Stimulated activated CD8-positive, alpha-beta memory T cell treated with anti-CD3 and anti-CD28 coated beads, Interleukin-12 subunit alpha, Interleukin-12 subunit beta, amount 100 ng/mL, for 24 hours (primary cell): Measurements from ENCODE around the gene BAIAP2L1.
"Not testable (repeated sequence)": the region's sequence is repeated elsewhere in the genome, so short reads cannot be mapped to it uniquely, and the experiment has no call there.

Source experiments
- DNase-seq: peaks from one replicate; pipeline ENCODE4 v3.0.0-alpha.2; 2020; ENCODE audit errors: extremely low read depth

Gene BAIAP2L1

DNA sequence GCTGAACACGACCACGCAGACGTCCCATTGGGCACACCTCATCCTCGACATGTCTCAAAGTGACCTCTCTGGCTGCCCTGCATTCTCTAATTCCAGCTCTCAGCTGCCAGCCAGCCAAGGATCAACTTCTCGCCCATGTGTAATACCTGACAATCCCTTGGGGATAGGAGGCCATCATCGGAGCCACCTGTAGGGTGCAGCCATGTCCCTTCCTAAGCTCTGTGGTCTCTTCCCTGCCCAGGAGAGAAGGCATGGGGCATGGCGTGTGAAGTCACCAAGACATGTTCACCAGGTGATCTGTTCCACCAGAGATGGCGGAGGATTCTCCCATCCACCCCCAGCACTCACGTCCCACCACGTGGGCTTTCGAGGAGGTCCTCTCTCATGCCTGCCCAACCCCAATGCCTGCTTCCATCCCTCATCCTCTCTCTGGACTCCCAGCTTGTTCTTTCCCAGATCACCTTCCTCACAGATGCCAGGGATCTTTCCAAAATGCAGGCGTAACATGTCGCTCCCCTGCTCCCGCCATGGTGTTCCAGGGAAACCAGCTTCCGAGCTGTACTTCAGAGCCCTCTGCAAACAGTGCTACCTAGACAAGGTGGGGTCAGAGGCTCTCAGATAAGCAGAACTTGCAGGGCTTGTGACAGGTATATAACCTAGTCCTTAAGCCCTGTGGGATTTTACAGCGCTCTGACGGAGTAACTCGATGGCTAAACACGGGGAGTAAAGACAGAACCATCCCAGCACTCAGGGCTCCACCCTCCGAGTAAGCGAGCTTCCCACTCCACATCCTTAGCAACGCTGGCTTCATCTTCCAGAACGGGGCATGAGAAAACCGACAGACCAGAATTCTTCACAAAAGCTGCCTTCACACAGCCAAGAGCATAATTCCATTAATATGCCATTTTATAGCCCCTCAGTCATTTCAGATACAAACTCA, 78.3 kb downstream of the BAIAP2L1 start:
- no peak for DNase-seq

DNA sequence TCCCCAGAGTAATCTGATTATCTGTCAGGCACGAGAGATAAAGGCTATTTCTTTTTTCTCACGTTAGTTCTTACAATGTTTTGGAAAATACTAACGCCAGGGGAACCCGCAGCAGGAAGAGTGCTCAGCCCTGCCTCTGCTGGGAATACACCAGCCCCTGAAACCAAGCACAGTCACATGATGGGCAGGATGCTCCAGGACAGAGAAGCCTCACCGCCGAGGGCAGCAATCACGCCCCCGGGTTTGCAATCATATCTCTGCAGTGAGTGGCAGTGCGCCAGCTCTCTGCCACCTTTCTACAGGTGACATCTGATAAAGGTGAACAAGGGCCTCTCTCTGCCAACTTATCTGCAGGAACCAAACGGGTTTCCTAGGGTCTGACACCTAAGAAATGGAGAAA, 79.6 kb downstream of the BAIAP2L1 start:
- no peak for DNase-seq

DNA sequence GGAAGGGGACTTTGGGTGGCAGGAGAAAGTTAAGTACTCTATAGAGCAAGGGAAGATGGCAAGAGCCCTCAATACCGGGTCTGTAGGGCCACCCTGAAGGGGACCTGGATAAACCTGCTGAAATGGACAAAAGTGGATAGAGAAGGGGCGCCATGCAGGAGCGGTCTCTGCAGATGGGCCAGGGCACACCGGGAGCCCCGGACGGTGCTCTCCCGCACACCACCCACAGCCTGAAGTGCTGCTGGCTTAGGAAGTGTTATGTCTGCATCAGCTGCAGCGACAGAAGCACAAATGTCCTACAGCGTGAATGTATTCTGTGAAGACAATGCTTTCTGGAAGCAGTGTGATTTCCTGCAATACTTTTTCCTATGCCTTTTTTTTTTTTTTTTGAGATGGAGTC, 81.7 kb downstream of the BAIAP2L1 start:
- no peak for DNase-seq

DNA sequence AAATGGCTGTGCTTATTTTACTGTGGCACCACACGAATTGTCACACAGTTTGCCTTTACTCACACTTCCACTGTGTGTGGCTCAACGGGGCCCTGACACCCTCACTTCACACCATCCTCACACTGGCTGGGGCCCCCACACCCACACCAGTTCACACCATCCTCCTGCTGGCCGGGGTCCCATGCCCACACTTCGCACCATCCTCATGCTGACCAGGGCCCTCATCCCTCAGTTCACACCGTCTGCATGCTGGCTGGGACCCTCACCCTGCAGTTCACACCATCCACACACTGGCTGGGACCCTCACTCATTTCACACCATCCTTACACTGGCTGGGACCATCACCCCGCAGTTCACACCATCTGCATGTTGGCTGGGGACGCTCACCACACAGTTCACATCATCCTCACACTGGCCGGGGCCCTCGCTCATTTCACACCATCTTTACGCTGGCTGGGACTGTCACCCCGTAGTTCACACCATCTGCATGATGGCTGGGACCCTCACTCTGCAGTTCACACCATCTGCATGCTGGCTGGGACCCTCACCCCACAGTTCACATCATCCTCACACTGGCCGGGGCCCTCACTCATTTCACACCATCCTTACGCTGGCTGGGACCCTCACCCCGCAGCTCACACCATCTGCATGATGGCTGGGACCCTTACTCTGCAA, 83.4 kb downstream of the BAIAP2L1 start:
- no peak for DNase-seq

DNA sequence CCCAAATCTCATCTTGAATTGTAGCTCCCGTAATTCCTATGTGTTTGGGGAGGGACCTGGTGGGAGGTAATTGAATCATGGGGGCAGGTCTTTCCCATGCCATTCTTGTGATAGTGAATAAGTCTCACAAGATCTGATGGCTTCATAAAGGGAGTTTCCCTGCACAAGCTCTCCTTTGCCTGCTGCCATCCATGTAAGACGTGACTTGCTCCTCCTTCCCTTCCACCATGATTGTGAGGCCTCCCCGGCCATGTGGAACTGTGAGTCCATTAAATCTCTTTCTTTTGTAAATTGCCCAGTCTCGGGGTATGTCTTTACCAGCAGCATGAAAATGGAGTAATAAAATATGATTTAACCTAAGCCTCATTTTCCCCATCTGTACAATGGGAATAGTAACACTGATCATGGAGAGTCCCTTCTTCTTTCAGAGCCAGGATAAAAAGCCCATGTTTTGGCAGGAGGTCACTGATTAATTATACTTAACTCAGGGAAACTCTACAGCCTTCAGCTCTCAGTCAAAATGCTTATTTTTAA, 84.8 kb downstream of the BAIAP2L1 start:
- not testable (repeated sequence) for DNase-seq

DNA sequence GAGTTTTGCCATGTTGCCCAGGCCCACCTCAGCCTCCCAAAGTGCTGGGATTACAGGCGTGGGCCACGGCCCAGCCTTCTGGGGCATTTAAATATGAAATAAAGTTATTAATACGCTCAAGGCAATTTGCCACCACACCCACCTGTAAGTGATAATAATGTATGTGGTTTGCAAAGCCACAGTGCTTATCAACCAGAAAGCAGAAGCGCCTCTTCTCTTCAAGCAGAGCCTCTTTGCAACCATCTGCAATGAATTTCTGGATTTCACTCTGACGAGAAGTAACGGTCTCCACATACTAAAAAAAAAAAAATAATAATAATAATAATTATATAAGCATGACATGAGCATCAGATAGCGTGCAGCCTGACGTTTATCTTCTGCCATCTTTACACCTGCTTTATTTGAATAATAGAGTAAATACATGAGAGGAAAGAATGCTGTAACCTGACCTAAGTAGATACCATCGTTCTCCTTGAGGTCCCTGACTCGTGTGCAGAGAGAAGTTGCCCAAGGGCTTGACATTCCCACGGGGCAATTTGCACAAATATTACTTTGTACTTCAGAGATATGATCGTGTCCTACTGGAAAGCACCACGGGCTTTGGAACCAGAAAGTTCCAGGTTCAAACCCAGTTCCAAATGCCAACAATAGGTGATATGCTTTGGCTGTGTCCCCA, 85.4 kb downstream of the BAIAP2L1 start:
- DNase-seq: no peak

DNA sequence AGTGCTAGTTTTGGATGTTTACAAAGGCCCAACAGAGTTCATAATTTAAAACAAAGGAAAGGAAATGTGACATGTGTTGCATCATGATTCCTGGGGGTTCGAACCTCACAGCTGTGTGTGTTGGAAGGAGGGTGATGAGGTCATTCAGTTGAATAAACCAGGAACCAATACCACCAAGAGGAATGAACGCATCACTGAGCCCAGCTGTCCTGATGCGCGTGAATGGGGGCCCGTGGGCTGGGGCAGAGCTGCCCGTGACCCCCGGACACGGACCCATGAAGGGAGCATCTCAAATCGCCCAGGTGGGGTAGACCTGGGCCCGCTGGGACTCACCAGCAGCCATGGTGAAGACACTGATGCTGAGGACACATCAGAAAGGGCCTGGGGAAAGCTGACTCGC, 86.4 kb downstream of the BAIAP2L1 start:
- DNase-seq: no peak

DNA sequence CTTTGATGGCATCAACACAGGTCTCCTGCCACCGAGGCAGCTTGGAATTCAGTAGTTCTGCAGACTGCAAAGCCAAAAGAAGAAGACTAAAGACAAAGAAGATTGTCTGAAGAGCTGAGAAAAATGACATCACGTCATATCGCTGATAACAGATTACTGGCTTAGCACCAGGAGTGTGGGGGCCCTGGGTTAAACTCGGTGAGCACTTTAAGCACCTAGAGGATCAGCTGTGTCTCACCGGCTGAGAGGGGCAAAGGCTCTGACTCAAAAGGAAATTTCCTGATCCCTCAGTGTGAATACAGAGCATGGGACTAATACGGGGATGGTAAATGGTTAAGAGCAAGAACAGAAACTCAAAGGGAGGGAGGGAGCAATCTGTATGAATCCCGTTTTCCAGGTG, 88.7 kb downstream of the BAIAP2L1 start:
- DNase-seq: no peak

DNA sequence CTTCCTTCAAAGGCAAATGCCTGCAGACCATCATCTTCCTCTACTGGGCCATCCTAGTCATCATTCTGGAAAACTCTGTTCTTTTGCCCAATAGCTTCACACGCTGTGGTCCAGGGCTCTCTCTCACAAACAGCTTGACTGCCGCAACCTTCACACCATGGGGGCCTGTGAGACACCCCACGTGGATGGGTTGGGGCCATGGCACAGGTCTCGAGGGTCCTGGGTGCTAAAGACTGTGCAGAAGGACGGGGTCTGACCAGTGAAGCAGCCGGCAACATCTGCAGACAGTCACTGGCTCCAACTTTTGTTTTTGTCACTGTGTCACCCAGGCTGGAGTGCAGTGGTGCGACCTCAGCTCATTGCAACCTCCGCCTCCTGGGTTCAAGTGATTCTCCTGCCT, 91.3 kb downstream of the BAIAP2L1 start:
- DNase-seq: no peak

DNA sequence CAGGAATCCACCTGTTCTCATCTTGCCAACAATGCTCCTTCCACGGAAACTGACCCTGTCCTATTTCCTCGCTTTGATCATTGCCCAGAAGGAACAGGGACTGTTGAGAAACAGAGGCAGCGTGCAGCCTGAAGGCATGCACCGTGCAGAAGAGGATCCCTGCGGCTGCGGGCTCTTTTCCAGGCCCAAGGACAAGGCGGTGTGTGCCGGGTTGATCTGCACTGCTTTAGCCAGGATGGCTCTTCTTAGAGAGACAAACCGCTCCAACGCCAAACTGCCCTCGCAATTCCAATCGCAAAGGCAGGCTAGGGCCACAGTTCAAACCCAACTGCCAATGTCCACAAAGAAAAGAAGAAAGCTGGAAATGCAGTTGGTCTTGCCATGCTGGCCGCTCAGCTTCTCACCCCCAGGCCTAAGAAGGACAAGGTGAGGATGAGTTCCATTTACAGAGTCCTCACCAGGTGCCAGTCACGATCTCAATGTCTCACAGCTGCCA, 92.9 kb downstream of the BAIAP2L1 start:
- DNase-seq: no peak

DNA sequence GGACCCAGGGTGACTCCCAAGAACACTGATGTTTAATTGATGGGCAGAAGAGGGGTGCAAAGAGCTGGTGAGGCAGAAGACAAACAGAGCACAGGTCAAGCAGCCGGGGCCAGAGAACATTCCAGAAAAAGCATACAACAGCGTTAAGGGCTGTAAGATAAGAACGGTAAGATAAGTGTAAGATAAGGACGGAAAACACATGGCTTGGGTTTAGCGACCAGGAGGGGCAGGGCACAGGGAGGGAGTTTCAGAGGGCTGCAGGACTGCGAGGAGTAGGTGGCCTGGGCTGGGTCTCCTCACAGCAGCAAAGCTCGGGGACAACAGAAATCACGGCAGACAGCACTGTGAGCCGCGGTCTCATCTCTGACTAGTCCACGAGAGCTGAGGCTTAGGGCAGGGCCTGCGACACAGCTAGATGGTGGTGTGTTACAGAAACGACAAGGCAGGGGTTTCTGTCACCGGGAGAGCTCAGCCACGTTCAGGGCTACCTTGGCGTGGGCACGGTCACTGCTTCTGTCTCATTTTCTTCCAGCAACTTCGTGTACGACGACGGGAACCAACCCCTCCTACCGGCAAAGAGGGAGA, 94.8 kb downstream of the BAIAP2L1 start:
- DNase-seq: no peak

DNA sequence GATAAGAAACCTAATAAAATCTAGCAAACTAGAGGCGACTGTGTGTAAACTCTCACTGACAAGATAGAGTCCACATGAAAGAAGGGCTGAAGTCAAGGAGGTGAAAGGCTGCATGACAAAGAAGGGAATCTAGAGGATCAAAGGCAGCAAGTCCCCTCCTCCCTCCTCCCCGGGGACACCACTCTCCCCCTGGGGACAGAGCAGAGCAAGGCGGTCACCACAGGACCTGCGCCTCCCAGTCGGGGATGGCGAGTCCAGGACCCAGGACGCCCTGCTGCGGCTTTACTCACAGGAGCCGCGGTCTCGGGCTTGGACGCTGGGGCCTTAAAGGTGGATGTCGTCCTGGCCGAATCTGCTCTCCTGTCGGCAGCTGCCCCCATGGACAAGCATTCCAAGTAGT, 97.0 kb downstream of the BAIAP2L1 start:
- no peak for DNase-seq

DNA sequence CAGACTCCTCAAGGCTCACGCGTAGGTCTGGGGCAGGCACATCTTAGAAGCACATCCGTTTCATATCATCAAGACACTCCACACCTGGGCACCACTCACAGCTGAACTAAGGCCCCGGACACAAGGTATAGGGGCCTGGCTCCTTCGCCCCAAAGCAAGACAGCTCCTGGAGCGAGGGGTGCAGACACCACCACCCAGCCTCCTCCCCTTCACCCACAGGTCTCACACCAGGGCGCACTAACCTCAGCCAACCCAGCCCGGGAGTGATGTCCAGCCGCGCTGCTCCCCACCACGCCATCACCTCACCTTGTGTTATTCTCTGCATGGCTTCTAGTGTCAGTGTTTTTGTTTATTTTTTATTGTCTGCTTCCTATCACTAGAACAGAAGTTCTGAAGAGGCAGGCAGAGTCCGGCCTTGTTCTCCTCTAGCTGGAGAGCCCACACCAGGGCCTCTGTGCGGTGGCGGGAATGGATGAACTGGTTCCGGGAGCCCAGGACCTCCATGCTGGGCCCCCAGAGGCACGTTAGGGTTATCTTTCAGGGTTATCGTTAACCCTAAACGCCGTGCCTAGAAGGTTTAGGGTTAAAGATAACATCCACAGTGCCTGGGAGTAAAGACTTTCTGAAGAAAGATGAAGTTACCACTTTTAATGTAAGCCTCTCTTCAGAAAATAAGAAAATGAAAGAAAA, 97.6 kb downstream of the BAIAP2L1 start:
- no peak for DNase-seq

DNA sequence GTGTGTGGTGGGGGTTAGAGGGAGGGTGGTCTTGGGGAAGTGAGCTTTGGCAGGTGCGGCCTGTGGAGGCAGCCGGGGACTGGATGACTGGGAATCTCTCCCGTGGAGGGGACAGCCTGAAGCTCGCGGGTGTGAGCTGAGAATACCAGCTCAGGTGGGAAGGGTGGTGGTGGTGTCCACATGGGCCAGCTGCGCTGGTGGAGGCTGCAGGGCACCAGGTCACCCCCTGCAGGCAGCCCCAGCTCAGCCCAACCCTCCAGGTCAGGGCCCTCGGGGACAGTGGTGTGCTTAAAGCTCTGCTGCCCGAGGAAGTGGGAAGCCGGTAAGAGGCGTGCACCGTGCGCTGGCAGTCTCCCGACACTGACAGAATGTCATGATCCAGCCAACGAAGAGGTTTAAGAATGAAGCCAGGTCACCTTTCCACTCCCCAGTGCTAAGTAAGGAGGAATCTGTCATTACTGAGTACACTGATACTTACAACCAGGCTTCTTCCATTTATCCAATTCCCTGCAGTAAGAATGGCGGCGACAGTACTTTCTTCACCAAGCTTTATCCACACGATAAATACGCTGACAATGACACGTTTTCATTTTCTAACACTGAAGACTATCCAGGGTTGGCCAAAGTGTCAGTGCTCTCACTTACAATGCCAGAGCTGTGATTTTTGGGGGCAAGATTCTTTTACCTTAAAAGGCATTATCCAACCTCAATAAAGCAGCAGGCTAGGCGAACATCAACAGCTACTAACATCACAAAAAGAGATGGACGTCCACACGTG, 99.0 kb downstream of the BAIAP2L1 start:
- DNase-seq: no peak

DNA sequence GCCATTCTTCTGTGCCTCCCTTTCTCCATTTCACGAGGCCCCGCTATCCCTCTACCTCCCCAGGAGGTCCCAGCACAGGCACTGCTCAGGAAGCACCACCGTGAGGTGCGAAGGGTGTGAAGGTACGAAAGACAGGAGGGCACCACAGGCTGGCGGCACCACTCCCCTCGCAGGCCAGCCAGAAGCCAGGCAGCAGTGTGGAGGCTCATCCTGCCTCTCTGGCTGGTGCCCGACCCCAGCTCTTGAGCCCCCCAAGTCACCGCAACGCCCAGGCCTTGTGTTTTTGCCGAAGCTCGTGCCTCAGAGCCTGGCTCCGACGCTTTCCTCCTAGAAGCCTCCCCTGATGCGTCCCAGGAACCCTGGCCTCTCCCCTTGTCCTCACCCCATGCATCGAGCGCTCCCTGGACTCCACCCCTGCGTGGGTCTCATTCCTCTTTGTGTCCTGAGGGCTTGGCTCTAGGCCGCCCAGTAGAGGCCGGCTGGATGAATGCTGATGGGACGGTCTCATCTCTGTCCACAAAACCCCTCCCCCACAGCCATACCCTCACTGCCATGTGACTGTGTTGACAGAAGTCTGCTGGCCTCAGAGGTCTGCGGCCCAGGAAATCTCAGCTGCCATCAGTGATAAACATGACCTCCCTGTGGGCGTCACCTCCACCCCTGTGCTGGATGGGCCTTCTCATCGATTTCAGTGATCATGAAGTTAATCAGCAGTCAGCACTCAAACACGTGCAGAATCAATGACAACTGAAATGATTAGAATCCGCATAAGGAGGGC, 100.1 kb downstream of the BAIAP2L1 start:
- no peak for DNase-seq

DNA sequence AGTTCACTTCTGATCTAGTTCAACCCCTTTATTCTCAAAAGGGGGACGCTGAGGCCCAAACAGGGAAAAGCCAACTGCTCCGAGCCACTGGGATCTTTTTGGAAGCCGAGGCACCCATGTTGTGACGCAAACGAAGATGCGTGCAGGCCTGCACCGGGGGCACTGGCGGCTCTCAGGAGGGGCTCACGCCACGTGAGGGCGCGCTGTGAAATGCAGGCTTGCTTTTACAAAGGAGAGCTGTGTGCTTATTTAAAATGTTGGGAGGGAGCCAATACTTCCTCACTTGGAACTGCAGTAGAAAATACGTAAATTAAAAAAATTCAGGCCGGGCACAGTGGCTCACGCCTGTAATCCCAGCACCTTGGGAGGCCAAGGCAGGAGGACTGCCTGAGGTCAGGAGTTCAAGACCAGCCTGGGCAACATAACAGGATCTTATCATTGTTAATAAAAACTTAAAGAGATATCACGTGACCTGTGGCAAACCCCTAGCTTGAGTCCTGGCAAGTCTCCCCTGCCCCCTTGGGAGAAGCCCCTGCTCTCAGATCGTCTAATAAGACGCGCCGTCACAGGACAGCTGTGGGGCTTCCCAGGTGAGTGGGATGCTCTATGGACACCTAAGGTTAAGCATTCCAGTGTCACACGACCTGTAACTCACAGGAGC, 103.1 kb downstream of the BAIAP2L1 start:
- DNase-seq: no peak

DNA sequence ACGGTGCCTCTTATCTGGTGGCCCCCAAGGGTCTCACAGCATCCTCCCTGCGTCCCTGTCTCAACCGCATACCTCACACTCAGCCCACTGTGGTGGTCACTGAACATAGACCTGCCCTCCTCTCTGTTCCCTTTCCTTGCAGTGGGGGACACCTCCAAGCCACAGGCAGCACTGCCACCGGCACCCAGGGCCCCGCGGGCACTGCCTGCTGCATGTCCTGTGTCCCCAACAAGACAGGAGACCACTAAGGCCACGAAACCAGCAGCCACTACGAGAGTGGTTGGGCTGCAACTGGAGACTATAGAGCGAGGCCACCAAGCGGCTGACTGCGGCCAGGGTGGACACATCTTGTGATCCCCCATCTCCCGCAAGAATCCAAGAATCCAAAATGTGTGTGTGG, 104.1 kb downstream of the BAIAP2L1 start:
- no peak for DNase-seq

DNA sequence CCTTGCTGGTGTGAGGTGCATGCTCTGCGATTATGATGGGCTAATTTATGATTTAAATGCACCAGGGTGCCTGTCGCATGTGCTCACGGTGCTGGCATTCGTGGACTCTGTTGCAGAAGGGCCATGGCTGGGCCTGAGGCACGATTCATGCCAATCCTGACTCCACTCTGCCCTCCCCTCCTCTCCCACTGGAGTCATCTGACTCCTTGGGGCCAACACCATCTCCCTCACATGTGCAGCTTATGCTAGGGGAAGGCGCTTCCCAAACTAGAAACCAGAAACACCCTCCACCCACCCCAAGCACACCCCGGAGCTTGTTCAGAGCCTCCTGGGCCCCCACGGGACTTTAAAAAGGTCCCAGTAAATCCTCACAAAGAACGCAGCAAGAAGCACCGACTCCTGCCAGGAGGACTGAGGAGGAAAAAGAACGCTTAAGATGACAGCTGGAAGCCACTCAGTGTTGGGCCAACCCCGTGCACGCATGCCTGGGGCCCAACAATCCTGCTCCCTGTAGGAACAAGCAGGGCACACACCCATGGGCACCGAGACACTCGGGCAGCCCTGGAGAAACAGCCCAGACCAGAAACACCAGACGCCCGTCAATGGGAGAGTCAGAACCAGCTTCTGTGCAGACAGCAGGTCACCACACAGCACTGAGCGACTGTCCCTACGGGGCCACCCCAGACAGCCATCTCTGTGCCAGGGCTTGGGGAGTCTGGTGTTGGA, 105.3 kb downstream of the BAIAP2L1 start:
- no peak for DNase-seq
